Hepatocyte (in vitro differentiated cells): ENCODE data around the gene ARHGAP5. TPM values are rescaled to one million over a fixed set of nuclear protein-coding genes. Genes with fewer than 3 reads are reported as not detected.

Experiments used
- DNase-seq: peaks from one replicate; pipeline ENCODE4 v3.0.0-alpha.2; 2016; ENCODE audit warnings: low spot score
- H2AFZ ChIP-seq: fragments of 200-600 bp; sonication (generic); 2 replicates; pipeline ENCODE4 v1.6.0; 2016; ENCODE audit warnings: antibody characterized with exemption, mild to moderate bottlenecking
- H3K27ac ChIP-seq: fragments of 200-600 bp; sonication (generic); 2 replicates; pipeline ENCODE4 v1.5.1; 2016; ENCODE audit warnings: mild to moderate bottlenecking
- H3K27me3 ChIP-seq: fragments of 200-600 bp; sonication (generic); 2 replicates; pipeline ENCODE4 v1.6.1; 2016
- H3K36me3 ChIP-seq: fragments of 200-600 bp; sonication (generic); replicated peaks from 2 replicates; pipeline ENCODE4 v1.5.1; 2016; ENCODE audit warnings: low read depth; ENCODE audit not compliant: insufficient read depth
- H3K4me1 ChIP-seq: fragments of 200-600 bp; sonication (generic); 2 replicates; pipeline ENCODE4 v1.5.1; 2016; ENCODE audit warnings: mild to moderate bottlenecking, moderate library complexity; ENCODE audit not compliant: insufficient read depth
- H3K4me2 ChIP-seq: fragments of 200-600 bp; sonication (generic); 2 replicates; pipeline ENCODE4 v1.6.0; 2016
- H3K4me3 ChIP-seq: fragments of 200-600 bp; sonication (generic); 2 replicates; pipeline ENCODE4 v1.5.1; 2016; ENCODE audit warnings: mild to moderate bottlenecking
- H3K79me2 ChIP-seq: fragments of 200-600 bp; sonication (generic); 2 replicates; pipeline ENCODE4 v1.6.0; 2017; ENCODE audit warnings: mild to moderate bottlenecking
- H3K9me2 ChIP-seq: fragments of 200-600 bp; sonication (generic); replicated peaks from 2 replicates; pipeline ENCODE4 v1.6.0; 2017; ENCODE audit warnings: mild to moderate bottlenecking; ENCODE audit not compliant: insufficient read depth
- H3K9me3 ChIP-seq: fragments of 200-600 bp; sonication (generic); 2 replicates; pipeline ENCODE4 v1.5.1; 2016; ENCODE audit warnings: low read depth, mild to moderate bottlenecking
- H4K20me1 ChIP-seq: fragments of 200-600 bp; sonication (generic); 2 replicates; pipeline ENCODE4 v1.6.0; 2016; ENCODE audit warnings: mild to moderate bottlenecking; ENCODE audit not compliant: insufficient read depth, poor library complexity, severe bottlenecking
- EZH2 ChIP-seq: fragments of 200-600 bp; sonication (generic); IDR thresholded peaks from 2 replicates; pipeline ENCODE4 v1.6.1; 2016; ENCODE audit warnings: antibody characterized with exemption, mild to moderate bottlenecking, borderline replicate concordance
- EZH2phosphoT487 ChIP-seq: fragments of 200-600 bp; sonication (generic); IDR thresholded peaks from one replicate; pipeline ENCODE4 v1.6.1; 2018; ENCODE audit warnings: antibody characterized with exemption, mild to moderate bottlenecking, low read depth, moderate library complexity; ENCODE audit not compliant: unreplicated experiment, severe bottlenecking
- WGBS: methylation state at CpG from one replicate; pipeline ENCODE4 v1.1.6; 2016; ENCODE audit warnings: low lambda C conversion rate; ENCODE audit errors: missing lambda C conversion rate; 5-methylcytosine and 5-hydroxymethylcytosine counted together
- polyA plus RNA-seq: library from polyadenylated mRNA; unstranded; fragments of >200 nt; fragmentation: Nextera tagmentation; extraction: Ambion mirVana; gene quantifications from 2 replicates; pipeline ENCODE4 v1.2.1, GENCODE V29; 2016
- total RNA-seq: library from RNA; depleted of rRNA; stranded (reverse); fragments of >200 nt; gene quantifications from 2 replicates; pipeline ENCODE4 v1.2.3, GENCODE V29; 2014
- TF ChIP-seq, protein P1 (sequence below): fragments of 200-600 bp; sonication (generic); IDR thresholded peaks from 2 replicates; pipeline ENCODE4 v1.5.1; 2016; ENCODE audit warnings: antibody characterized with exemption, mild to moderate bottlenecking; ENCODE audit not compliant: poor library complexity

The ARHGAP5 gene
- total and polyA plus RNA-seq, 2 experiments from 2014 or later: 16.5 to 144 TPM

DNA sequence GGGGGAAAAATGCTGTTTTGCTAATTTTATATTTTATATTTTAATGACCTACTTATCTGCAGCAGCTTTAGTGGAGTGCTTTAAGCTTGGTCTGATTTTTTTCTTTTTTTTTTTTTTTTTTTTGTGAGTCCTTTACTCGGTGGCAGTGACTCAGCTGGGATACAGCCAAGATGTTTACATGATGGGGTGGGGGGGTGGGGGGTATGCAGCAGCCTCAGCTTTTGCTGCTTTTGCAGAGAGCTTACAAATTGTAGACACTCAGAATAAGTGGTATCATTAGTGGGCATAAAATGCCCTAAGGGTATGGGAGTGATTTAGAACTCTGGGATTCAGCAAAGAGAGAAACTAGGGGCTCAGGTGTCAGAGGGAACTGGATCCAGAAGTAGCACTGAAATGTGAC lies 38.2 kb upstream of the ARHGAP5 start:
- H3K36me3 ChIP-seq: no peaks in the 10 kb centered on the region
- no peaks in the 10 kb centered on the region for H3K9me2 ChIP-seq
- H3K27me3 ChIP-seq: no peaks in the 10 kb centered on the region
- WGBS: no CpG with 5 or more reads among the region's 1 CpG
- no peaks in the 10 kb centered on the region for H4K20me1 ChIP-seq
- H3K9me3 ChIP-seq: no peaks in the 10 kb centered on the region
- H3K4me1 ChIP-seq: no peaks in the 10 kb centered on the region
- peak; percentile 19 for DNase-seq
- no peak overlapping the region for H3K4me3 ChIP-seq
- TF ChIP-seq EZH2phosphoT487: no peak
- TF ChIP-seq, protein P1, sequence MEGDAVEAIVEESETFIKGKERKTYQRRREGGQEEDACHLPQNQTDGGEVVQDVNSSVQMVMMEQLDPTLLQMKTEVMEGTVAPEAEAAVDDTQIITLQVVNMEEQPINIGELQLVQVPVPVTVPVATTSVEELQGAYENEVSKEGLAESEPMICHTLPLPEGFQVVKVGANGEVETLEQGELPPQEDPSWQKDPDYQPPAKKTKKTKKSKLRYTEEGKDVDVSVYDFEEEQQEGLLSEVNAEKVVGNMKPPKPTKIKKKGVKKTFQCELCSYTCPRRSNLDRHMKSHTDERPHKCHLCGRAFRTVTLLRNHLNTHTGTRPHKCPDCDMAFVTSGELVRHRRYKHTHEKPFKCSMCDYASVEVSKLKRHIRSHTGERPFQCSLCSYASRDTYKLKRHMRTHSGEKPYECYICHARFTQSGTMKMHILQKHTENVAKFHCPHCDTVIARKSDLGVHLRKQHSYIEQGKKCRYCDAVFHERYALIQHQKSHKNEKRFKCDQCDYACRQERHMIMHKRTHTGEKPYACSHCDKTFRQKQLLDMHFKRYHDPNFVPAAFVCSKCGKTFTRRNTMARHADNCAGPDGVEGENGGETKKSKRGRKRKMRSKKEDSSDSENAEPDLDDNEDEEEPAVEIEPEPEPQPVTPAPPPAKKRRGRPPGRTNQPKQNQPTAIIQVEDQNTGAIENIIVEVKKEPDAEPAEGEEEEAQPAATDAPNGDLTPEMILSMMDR: no peak
- TF ChIP-seq EZH2: no peak
- H2AFZ ChIP-seq: no peak overlapping the region
- H3K27ac ChIP-seq: no peak overlapping the region
- H3K4me2 ChIP-seq: no peak overlapping the region
- no peaks in the 10 kb centered on the region for H3K79me2 ChIP-seq

DNA sequence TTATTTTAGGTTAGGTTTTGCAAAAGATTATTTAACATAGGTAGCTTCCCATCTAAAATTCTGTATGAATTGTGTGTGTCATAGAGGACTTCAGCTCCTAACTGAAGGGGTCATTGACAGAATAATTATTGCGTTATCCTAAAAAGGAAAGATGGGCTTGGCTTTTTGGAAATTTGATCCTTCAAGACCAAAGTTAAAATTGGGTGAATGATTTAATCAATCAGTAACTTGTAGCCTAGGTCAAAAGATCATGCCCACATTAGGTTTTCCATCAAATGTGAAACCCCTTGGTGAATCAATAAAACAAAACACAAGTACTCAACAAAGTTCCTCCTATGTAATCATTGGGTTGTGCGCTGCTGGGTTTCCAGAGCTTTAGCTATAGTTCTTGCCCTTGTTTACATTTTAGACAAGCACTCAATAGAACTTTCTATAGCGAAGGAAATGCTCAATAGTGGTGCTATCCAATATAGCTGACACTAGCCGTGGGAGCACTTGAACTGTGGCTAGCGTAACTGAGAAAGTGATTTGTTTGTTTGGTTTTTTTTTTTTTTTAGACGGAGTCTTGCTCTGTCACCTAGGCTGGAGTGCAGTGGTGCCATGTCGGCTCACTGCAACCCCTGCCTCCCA lies 37.6 kb upstream of the ARHGAP5 start:
- Histone ChIP-seq H4K20me1 (no peaks in the 10 kb centered on the region), H3K27ac (no peak overlapping the region), H3K9me3 (no peaks in the 10 kb centered on the region), H3K79me2 (no peaks in the 10 kb centered on the region), H3K36me3 (no peaks in the 10 kb centered on the region), H3K9me2 (no peaks in the 10 kb centered on the region), H3K4me1 (no peaks in the 10 kb centered on the region), H3K4me3 (no peak overlapping the region), H3K4me2 (no peak overlapping the region), H3K27me3 (no peaks in the 10 kb centered on the region), H2AFZ (no peak overlapping the region)
- TF ChIP-seq, protein P1: no peak
- TF ChIP-seq EZH2phosphoT487 (no peak), EZH2 (no peak)
- 77% methylated on average over 7 of the region's 7 CpGs for WGBS
- DNase-seq: no peak

GRCh38 chr14:32043624-32044023 lies 33.5 kb upstream of the ARHGAP5 start:
- H3K4me2 ChIP-seq: no peak overlapping the region
- DNase-seq: no peak
- 79% methylated on average over 4 of the region's 4 CpGs for whole genome bisulfite sequencing

More at GRCh38 chr14:32043624-32044023, 33.5 kb upstream of the ARHGAP5 start:
- no peaks in the 10 kb centered on the region for H3K4me1 ChIP-seq
- H3K9me3 ChIP-seq: no peaks in the 10 kb centered on the region
- H3K4me3 ChIP-seq: no peak overlapping the region
- H3K79me2 ChIP-seq: no peaks in the 10 kb centered on the region
- TF ChIP-seq, protein P1: no peak
- no peak for TF ChIP-seq EZH2phosphoT487
- no peak for TF ChIP-seq EZH2
- H3K27me3 ChIP-seq: no peaks in the 10 kb centered on the region
- H4K20me1 ChIP-seq: no peaks in the 10 kb centered on the region
- H3K27ac ChIP-seq: no peak overlapping the region
- H3K9me2 ChIP-seq: no peaks in the 10 kb centered on the region
- no peak overlapping the region for H2AFZ ChIP-seq
- no peaks in the 10 kb centered on the region for H3K36me3 ChIP-seq
